ENCODE data around the gene EVI5.
A peak's percentile ranks its signal among the peaks of the same experiment; 100 is the strongest.

The EVI5 gene

DNA sequence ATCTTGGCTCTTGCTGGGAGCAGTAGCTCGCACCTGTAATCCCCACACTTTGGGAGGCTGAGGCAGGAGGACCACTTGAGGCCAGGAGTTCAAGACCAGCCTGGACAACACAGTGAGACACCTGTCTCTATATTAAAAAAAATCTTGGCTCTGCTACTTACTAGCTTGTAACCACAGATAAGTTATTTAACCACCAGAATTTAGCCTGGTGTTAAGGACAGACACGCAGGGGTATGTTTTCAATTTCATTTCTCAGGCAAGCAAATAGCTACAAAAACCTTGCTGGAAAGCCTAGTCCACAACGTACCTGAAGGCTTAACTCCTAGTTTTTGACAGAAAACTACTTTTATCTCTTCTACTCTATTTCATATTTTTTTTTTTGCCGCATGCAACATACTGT is 273.4 kb downstream of the EVI5 start:
- DNase-seq (ENCODE audit: low spot score), result no peak

- DNase-seq (ENCODE audit: low spot score), result no peak
These were observed 275.3 kb downstream of the EVI5 start for GRCh38 chr1:92509619-92510018.

DNA sequence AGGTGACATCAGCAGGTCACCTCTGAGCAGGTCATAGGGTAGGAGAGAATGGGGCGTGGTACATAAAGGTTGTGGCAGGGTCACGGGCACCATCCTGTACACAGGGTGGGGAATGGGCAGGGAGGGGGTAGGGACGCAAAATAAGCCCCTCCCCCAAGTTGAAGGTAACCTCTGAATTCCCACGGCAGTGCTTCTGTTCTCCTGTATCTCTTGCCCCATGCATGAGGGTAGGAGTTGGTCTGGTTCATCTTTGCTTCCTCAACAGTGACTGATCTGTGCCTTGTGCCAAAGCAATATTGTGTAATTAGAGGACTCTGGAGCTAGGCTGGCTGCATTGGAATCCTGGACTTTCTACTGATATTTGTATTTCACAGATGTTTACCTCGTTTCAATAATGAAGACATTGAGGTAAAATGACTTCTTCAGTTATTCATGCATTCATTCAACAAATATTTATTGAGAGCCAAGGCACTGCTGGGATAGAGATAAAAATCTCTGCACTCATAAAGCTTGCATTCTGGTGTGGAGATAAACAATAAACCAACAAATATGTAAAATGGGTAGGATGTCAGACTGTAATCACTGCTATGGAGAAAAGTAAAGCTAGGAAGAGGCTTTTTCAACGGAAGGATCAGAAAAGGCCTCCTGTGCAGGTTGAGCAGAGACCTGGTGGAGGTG is 279.8 kb downstream of the EVI5 start:
- DNase-seq (ENCODE audit: low spot score), result no peak

GRCh38 chr1:92504291-92505014 is 280.5 kb downstream of the EVI5 start:
- DNase-seq (ENCODE audit: low spot score), result no peak

DNA sequence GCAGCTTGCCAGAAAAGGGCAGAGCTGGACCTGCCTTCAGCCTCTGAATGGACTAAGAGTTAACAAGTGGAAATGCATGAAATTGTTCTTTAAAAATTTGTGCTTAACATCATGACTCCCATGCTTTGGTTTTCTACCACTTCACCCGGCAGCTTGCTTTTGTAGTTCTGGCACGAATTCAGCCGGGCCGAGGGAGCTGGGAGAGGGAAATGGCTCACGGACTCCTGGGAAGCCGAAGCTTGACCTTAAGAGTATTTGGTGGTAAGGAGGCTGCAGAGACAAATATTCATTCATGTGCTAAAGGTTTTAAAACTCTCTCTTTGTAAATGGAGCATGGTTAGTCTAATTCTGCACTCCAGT is 281.0 kb downstream of the EVI5 start:
- no peak for DNase-seq (ENCODE audit: low spot score)

- no peak for DNase-seq (ENCODE audit: low spot score)
These were observed 281.6 kb downstream of the EVI5 start for GRCh38 chr1:92503043-92503925.

DNA sequence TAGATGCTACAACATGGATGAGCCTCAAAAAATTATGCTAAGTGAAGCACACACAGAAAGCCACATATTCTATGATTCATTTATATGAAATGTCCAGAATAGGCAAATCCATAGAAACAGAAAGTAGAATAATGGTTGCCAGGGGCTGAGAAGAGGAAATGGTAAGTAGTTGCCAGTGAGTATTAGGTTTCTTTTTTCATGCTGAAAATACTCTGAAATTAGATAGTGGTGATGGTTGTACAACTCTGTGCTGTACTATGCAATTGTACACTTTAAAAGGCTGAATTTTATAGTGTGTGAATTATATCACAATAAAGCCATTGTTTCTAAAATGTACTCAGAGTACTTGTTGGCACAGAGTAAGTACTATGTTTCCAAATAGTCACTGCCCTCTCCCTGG is 282.7 kb downstream of the EVI5 start:
- no peak for DNase-seq (ENCODE audit: low spot score)

DNA sequence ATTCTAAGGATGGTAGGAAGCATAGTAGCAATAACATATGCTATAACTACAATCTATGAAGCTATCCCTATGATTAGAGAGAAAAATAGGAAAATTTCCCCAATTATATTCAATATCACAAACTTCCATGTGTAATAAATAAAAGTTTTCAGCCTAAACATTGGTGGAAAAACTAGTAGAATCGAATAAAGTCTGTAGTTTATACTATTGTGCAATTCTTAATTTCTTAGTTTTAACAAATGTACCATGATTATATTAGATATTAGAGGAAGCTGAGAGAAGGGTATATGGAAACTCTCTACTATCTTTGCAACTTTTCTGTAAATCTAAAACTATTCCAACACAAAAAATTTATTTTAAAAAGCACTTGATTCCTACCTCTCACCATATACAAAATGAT is 284.4 kb downstream of the EVI5 start:
- DNase-seq (ENCODE audit: low spot score), result no peak

- DNase-seq (ENCODE audit: low spot score), result no peak
These were observed 289.4 kb downstream of the EVI5 start for GRCh38 chr1:92495392-92496063.

- DNase-seq (ENCODE audit: low spot score), result no peak
These were observed 290.3 kb downstream of the EVI5 start for GRCh38 chr1:92494485-92495141.

DNA sequence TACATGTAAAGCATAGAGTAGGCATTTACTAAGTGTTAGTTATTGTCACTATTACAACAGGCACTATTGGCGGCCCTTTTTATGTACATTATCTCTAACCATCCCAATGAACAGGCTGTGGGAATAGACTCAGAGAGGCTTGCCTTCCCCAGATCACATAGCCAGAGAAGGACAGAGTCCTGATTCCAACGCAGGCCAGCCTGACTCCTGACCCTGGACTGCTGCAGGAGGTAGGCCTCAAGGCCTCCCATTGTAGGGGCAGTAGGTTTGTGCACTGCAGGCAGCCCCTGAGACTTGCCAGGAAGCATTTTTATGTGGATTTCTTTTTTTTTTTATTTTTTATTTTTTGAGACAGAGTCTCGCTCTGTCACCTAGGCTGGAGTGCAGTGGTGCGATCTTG is 291.8 kb downstream of the EVI5 start:
- DNase-seq (ENCODE audit: low spot score), result no peak

GRCh38 chr1:92488832-92489231 is 296.1 kb downstream of the EVI5 start:
- no peak for DNase-seq (ENCODE audit: low spot score)

GRCh38 chr1:92488416-92488815 is 296.5 kb downstream of the EVI5 start:
- DNase-seq (ENCODE audit: low spot score), result no peak

GRCh38 chr1:92487078-92487605 is 297.8 kb downstream of the EVI5 start:
- no peak for DNase-seq (ENCODE audit: low spot score)

DNA sequence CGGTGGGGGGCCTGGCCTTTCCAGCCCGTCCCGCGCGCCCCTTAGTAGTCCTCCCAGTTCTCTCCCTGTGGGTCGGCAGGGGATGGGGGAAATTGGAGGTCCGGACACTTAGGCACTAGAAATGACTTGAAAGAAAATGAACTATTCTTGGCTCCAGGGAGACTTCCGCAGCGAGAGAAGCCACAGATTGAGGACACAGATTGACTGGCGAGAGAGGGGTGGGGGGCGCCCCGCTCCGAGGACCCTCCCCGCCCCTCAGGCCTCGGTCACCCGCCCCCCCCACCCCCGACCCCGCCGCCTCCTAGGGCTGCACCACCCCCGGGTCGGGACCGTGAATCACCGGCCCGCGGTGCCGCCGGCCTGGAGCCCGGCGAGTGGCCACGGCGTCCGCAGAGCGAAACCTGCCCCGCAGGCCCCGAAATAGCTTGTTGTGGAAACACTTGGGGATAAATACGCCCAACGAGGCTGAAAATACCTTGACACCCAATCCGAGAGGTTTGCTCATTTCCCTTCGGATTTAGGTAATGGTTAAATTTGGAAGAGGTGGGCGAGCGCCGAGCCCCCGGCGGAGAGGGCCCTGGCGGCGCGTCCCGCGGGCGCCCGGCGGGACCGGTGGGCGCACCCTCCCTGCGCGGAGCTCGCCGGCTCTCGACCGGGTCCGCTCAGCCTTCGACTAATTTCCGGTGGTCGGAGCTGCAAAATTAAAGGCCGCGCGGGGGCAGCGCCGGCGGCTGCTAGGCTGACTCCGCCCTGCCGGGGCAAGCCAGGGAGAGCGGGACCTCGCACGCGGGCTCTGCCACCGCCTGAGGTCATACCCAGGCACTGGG is 298.4 kb downstream of the EVI5 start, which contains the start of gene GFI1:
TSS of gene GFI1 (minus strand) at position 675 of the 827 bp plus-strand sequence. CDS start 3,438 bp downstream, outside the sequence.
- peak; percentile 83 for DNase-seq (ENCODE audit: low spot score)

- peak; percentile 90 for DNase-seq (ENCODE audit: low spot score)
These were observed 299.3 kb downstream of the EVI5 start for GRCh38 chr1:92485381-92486250.

DNA sequence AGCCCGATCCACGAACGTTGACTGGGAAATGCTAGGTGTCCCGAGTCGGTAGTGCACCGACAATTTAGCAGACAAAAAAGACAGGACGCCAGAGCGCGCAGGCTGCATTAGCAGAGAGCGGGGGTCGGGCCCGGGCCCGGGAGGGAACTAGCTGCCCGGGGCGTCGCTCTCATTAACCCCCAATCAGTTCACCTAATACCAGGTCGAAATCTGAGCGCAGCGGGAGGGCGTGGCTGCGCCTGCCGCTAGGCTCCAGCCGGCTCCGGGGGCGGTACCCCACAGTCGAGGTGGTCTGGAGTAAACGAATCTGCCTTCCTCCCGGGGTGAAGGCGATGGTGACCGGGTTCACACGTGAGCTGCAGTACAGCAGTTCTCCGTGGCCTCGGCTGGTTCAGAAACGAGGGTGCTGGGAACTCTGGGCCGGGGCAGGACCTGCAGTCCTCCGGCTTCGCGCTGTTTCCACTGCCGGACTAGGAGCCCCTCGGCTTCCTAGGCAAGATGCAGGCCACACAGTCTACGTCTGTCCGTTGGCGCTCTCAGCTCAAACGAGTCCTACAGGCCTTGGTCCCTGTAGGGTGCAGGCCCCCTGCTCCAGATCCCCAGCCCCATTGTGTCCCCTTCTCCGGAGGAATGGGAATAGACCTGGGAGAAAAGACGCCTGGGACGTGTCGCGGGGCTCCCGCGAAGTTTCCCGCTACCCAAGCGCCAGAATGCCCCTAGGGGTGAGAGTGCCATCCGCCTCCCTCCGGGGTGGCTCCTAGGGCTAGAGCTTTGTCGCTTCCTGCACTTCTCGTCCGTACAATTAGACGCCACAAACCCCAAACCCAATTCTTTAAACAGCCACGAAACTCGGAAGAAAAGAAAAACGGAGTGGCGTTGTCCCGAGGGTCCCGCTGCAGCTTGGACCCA is 300.2 kb downstream of the EVI5 start:
- peak; percentile 63 for DNase-seq (ENCODE audit: low spot score)

Measured in SW480 (cell line).